GM18499 (cell line): ENCODE data around the gene IL22RA1.

Experiments
- ATAC-seq: cut with Tn5 transposase; IDR thresholded peaks from one replicate; pipeline ENCODE4 v1.9.1; 2021; ENCODE audit warnings: moderate number of reproducible peaks; ENCODE audit not compliant: insufficient read depth, unreplicated experiment

IL22RA1 gene

GRCh38 chr1:24142546-24143534 lies at the start of gene IL22RA1:
Gene IL22RA1 (minus strand): TSS chr1:24143140. CDS start chr1:24143082, 58 bp downstream.
- no peak for ATAC-seq

- no peak for ATAC-seq
These were observed 48.9 kb upstream of the IL22RA1 start for GRCh38 chr1:24191860-24192259.

- ATAC-seq: peak; percentile 47
These were observed 48.1 kb upstream of the IL22RA1 start for GRCh38 chr1:24190983-24191461.

DNA sequence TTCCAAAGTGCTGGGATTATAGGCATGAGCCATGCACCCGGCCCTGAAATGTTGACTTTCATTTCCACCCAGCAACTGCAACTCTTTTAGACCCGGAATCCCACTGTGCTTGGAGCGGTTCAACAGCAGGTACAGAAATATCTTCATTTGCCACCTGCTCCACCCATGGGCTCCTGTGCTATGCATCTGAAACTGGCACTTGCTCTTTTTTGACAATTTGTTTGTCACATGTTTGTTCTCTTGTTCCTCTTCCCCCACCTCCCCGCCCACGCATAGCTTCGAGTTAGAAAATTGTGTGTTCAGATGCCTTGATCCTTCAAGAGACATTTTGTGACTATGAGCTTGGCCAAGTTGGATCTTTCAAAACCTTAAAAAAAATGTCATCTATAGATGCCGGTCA lies 46.6 kb upstream of the IL22RA1 start:
- no peak for ATAC-seq

GRCh38 chr1:24186993-24187790 lies 44.3 kb upstream of the IL22RA1 start, which contains the start of gene IFNLR1:
Gene IFNLR1 (minus strand): TSS chr1:24187289. CDS start chr1:24187248, 41 bp downstream.
- no peak for ATAC-seq

DNA sequence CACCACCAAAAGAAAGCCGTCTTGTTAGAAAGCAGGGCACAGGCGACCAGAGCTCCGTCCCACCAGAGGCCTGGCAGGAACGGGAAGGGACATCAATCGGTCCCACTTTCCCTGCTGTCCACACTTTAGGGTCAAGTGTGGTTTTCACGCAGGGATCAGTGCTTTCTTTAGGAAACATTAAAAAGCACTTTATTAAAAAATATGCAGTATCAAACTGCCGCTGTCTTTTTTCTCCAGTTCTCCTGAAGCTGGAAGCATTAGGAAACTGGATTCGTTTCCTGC lies 43.7 kb upstream of the IL22RA1 start:
- no peak for ATAC-seq

GRCh38 chr1:24186031-24186710 lies 43.2 kb upstream of the IL22RA1 start:
- ATAC-seq: no peak

- no peak for ATAC-seq
These were observed 42.1 kb upstream of the IL22RA1 start for GRCh38 chr1:24185076-24185475.

- ATAC-seq: no peak
These were observed 39.1 kb upstream of the IL22RA1 start for GRCh38 chr1:24182061-24182460.

- no peak for ATAC-seq
These were observed 38.7 kb upstream of the IL22RA1 start for GRCh38 chr1:24181619-24182018.

DNA sequence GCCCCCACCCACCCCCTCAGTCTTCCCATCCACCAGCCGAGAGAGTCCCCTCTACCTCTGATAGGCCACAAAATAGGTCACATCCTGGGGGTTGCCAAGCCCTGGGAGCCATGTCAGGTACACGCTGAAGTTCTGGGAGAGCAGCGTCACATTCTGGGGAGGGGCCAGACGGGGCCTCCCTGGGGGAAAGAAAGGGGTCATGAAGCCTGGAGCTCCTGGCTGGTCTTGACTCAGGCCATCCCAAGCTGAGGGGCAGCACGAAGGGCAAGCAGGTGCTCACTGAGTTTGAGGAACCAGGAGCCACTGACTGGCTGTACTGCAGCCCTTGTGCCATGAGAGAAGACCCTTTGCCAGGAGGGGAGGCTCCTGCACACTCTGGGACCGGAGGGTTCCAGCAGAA lies 37.7 kb upstream of the IL22RA1 start:
- no peak for ATAC-seq

- ATAC-seq: no peak
These were observed 36.4 kb upstream of the IL22RA1 start for GRCh38 chr1:24179251-24179840.

GRCh38 chr1:24178407-24178806 lies 35.5 kb upstream of the IL22RA1 start:
- ATAC-seq: no peak

GRCh38 chr1:24177161-24177560 lies 34.2 kb upstream of the IL22RA1 start:
- no peak for ATAC-seq

GRCh38 chr1:24175033-24175755 lies 32.3 kb upstream of the IL22RA1 start:
- ATAC-seq: no peak

- ATAC-seq: no peak
These were observed 31.0 kb upstream of the IL22RA1 start for GRCh38 chr1:24173638-24174575.

DNA sequence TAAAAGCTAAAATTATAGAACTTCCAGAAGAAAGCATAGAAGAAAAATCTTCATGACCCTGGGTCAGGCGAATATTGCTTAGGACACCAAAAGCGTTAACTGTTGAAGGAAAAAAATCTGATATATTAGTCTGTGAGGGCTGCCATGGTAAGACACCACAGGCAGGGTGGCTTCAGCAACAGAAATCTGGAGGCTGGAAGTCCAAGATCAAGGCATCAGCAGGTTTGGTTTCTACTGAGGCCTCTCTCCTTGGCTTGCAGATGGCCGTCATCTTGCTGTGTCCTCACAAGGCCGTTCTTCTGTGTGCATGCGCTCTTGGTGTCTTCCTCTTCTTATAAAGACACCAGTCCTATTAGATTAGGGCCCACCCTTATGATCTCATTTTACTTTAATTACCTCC lies 29.7 kb upstream of the IL22RA1 start:
- no peak for ATAC-seq

- no peak for ATAC-seq
These were observed 26.3 kb upstream of the IL22RA1 start for GRCh38 chr1:24169286-24169685.
